Brain microvascular endothelial cell (primary cell): ENCODE measurements around the gene TMEM117.

ENCODE experiments used
- DNase-seq: peaks from one replicate; pipeline ENCODE4 v3.0.0-alpha.2; 2020
- H3K27ac ChIP-seq: fragments of 250-450 bp; sonication (Bioruptor Pico); 2 replicates; pipeline ENCODE4 v1.5.1; 2020; ENCODE audit warnings: mild to moderate bottlenecking, moderate library complexity
- H3K27me3 ChIP-seq: fragments of 250-450 bp; sonication (Bioruptor Pico); replicated peaks from 2 replicates; pipeline ENCODE4 v1.5.1; 2020; ENCODE audit warnings: mild to moderate bottlenecking
- H3K36me3 ChIP-seq: fragments of 250-450 bp; sonication (Bioruptor Pico); replicated peaks from 2 replicates; pipeline ENCODE4 v1.5.1; 2020; ENCODE audit warnings: mild to moderate bottlenecking
- H3K4me3 ChIP-seq: 2 replicates; pipeline ENCODE4 v1.5.1; 2011; ENCODE audit warnings: low read depth, mild to moderate bottlenecking, control low read depth, low read length, moderate library complexity
- CTCF ChIP-seq: IDR thresholded peaks from 2 replicates; pipeline ENCODE4 v1.5.1; 2011; ENCODE audit warnings: low read depth, mild to moderate bottlenecking, moderate library complexity, low read length, control low read depth, inconsistent platforms; ENCODE audit errors: missing control alignments
- in situ Hi-C: cut with HindIII; loops from 2 replicates; pipeline ENCODE4 v1.10.0; 2017; ENCODE audit warnings: low sequenced_read_pairs, low pct_ligation_motif_present

TMEM117 gene

GRCh38 chr12:44287545-44287944, 451.7 kb downstream of the TMEM117 start:
- H3K4me3 ChIP-seq: no peak overlapping the region
- no peak for DNase-seq
- TF ChIP-seq CTCF: no peak
- in situ Hi-C loops: no loop called here
- no peaks in the 10 kb centered on the region for H3K27me3 ChIP-seq
- no peaks in the 10 kb centered on the region for H3K36me3 ChIP-seq
- H3K27ac ChIP-seq: no peak overlapping the region

DNA sequence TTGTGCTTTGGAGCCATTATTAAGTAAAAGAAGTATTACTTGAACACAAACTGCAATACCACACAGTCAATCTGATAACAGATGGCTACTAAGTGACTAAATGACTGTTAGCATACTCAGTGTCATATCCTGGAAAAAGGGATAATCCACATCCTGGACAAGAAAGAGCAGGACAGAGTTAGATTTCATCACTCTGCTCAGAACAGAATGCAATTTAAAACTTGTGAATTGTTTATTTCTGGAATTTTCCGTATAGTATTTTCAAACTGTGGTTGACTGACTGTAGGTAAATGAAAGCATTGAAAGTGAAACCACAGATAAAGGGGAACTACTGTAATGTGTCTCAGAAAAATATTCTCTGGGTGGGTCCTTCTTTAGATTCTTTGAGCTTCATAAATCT, 458.8 kb downstream of the TMEM117 start:
- in situ Hi-C loops: no loop called here
- Histone ChIP-seq H3K36me3 (no peaks in the 10 kb centered on the region), H3K4me3 (no peak overlapping the region), H3K27ac (no peak overlapping the region), H3K27me3 (no peaks in the 10 kb centered on the region)
- no peak for TF ChIP-seq CTCF
- no peak for DNase-seq

- H3K27ac ChIP-seq: no peak overlapping the region
- no peaks in the 10 kb centered on the region for H3K36me3 ChIP-seq
- in situ Hi-C loops: no loop called here
- H3K27me3 ChIP-seq: no peaks in the 10 kb centered on the region
- no peak for DNase-seq
- no peak for TF ChIP-seq CTCF
- H3K4me3 ChIP-seq: no peak overlapping the region
Observed at GRCh38 chr12:44295958-44296623, 460.2 kb downstream of the TMEM117 start.

DNA sequence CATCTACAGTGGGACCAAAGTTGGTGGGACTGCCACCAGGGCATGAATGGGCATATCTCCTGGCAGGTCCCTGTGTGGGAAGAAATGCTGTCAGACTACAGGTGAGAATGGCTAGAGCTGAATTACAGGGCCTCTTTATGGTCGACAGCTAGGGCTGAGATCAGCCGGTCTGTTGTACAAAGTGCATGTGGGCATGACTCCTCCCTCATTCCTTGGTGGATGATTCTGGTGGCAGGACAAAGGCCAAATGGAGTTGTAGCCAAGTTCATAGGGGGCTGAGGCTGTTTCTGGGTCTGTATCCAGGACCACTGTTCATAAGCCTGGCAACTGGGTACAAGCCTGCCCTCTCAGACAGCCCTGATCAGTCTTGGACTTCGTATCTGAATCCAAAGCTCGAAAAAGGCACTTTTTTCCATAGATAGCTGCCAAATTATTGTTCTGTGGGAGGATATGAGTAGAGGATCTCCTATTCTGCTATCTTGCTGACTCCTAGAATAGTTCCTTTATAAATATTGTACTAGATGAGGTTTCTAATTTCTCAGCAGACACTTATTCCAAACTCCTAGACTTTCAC, 460.8 kb downstream of the TMEM117 start:
- H3K36me3 ChIP-seq: no peaks in the 10 kb centered on the region
- H3K27me3 ChIP-seq: no peaks in the 10 kb centered on the region
- no peak overlapping the region for H3K4me3 ChIP-seq
- in situ Hi-C loops: no loop called here
- no peak for TF ChIP-seq CTCF
- no peak overlapping the region for H3K27ac ChIP-seq
- DNase-seq: no peak

GRCh38 chr12:44299524-44299923, 463.6 kb downstream of the TMEM117 start:
- DNase-seq: no peak
- TF ChIP-seq CTCF: no peak
- in situ Hi-C loops: no loop called here

More at GRCh38 chr12:44299524-44299923, 463.6 kb downstream of the TMEM117 start:
- no peaks in the 10 kb centered on the region for H3K36me3 ChIP-seq
- no peaks in the 10 kb centered on the region for H3K27me3 ChIP-seq
- H3K4me3 ChIP-seq: no peak overlapping the region
- no peak overlapping the region for H3K27ac ChIP-seq
